ENCODE results near the gene TRAF6.
"Not testable (repeated sequence)": the region's sequence is repeated elsewhere in the genome, so short reads cannot be mapped to it uniquely, and the experiment has no call there.

Gene TRAF6

GRCh38 chr11:36509694-36510593 is at the start of gene TRAF6:
Gene TRAF6 (minus strand): TSS chr11:36510272. CDS start chr11:36501515, 8,757 bp downstream.
- Histone ChIP-seq H3K4me3 (peak within 1 kb of the TSS; percentile 73 to 92 (median 83)), H3K27ac (peak within 1 kb of the TSS; percentile 65 to 99 (median 92))

- Histone ChIP-seq H3K27ac (peak overlapping the region in 2 of 21 experiments; percentile 18 to 63), H3K4me3 (no peak overlapping the region)
Measured at GRCh38 chr11:36558571-36559413, 48.7 kb upstream of the TRAF6 start.

- Histone ChIP-seq H3K27ac (peak overlapping the region in 1 of 21 experiments; percentile 63), H3K4me3 (no peak overlapping the region)
Measured at GRCh38 chr11:36557991-36558390, 47.9 kb upstream of the TRAF6 start.

GRCh38 chr11:36557390-36557789 is 47.3 kb upstream of the TRAF6 start:
- H3K27ac ChIP-seq: not testable (repeated sequence)
- H3K4me3 ChIP-seq: peak overlapping the region in 1 of 7 experiments; percentile 12

- H3K27ac ChIP-seq: no peak overlapping the region
- no peak overlapping the region for H3K4me3 ChIP-seq
Measured at GRCh38 chr11:36550385-36551115, 40.5 kb upstream of the TRAF6 start.

- Histone ChIP-seq H3K4me3 (no peak overlapping the region), H3K27ac (no peak overlapping the region)
Measured at GRCh38 chr11:36540998-36541397, 30.9 kb upstream of the TRAF6 start.

- no peak overlapping the region for H3K27ac ChIP-seq
Measured at GRCh38 chr11:36534276-36534840, 24.3 kb upstream of the TRAF6 start.

GRCh38 chr11:36532941-36533601 is 23.0 kb upstream of the TRAF6 start:
- Histone ChIP-seq H3K4me3 (no peak overlapping the region), H3K27ac (no peak overlapping the region)

More at GRCh38 chr11:36534276-36534840, 24.3 kb upstream of the TRAF6 start:
- no peak overlapping the region for H3K4me3 ChIP-seq

GRCh38 chr11:36530840-36531239 is 20.8 kb upstream of the TRAF6 start:
- H3K27ac ChIP-seq: no peak overlapping the region
- no peak overlapping the region for H3K4me3 ChIP-seq

- H3K4me3 ChIP-seq: no peak overlapping the region
- H3K27ac ChIP-seq: no peak overlapping the region
Measured at GRCh38 chr11:36513965-36514364, 3.9 kb upstream of the TRAF6 start.

- H3K4me3 ChIP-seq: no peak overlapping the region
- H3K27ac ChIP-seq: no peak overlapping the region
Measured at GRCh38 chr11:36512016-36512415, 1.9 kb upstream of the TRAF6 start.

GRCh38 chr11:36511062-36511461 is 990 bp upstream of the TRAF6 start:
- H3K27ac ChIP-seq: peak overlapping the region in 4 of 21 experiments; percentile 89 to 96 (median 92)
- H3K4me3 ChIP-seq: peak overlapping the region in 1 of 7 experiments; percentile 88

- Histone ChIP-seq H3K27ac (peak overlapping the region; percentile 65 to 99 (median 92)), H3K4me3 (peak overlapping the region; percentile 73 to 92 (median 83))
Measured at GRCh38 chr11:36510594-36510942, 496 bp upstream of the TRAF6 start.

- Histone ChIP-seq H3K27ac (peak overlapping the region; percentile 65 to 99 (median 92)), H3K4me3 (peak overlapping the region; percentile 73 to 92 (median 83))
Measured at GRCh38 chr11:36509201-36509639, 852 bp downstream of the TRAF6 start.

- H3K4me3 ChIP-seq: peak overlapping the region; percentile 73 to 92 (median 83)
- H3K27ac ChIP-seq: peak overlapping the region in 12 of 21 experiments; percentile 37 to 99 (median 92)
Measured at GRCh38 chr11:36508743-36509142, 1.3 kb downstream of the TRAF6 start.

GRCh38 chr11:36507824-36508489 is 2.1 kb downstream of the TRAF6 start:
- Histone ChIP-seq H3K27ac (peak overlapping the region in 2 of 21 experiments; percentile 92 to 96), H3K4me3 (peak overlapping the region in 1 of 7 experiments; percentile 83)

GRCh38 chr11:36501236-36501635 is 8.8 kb downstream of the TRAF6 start:
- Histone ChIP-seq H3K27ac (no peak overlapping the region), H3K4me3 (no peak overlapping the region)

- Histone ChIP-seq H3K27ac (peak overlapping the region in 1 of 21 experiments; percentile 38), H3K4me3 (no peak overlapping the region)
Measured at GRCh38 chr11:36500315-36500721, 9.8 kb downstream of the TRAF6 start.
